ENCODE measurements around the gene KRT4. TPM values are rescaled to one million over a fixed set of nuclear protein-coding genes. Genes with fewer than 3 reads are reported as not detected.

KRT4 gene
- 2.1 to 3.7 TPM (median 3.0 TPM) in 5 replicates for total RNA-seq (2022; extraction: Qiagen RNA extraction)

DNA sequence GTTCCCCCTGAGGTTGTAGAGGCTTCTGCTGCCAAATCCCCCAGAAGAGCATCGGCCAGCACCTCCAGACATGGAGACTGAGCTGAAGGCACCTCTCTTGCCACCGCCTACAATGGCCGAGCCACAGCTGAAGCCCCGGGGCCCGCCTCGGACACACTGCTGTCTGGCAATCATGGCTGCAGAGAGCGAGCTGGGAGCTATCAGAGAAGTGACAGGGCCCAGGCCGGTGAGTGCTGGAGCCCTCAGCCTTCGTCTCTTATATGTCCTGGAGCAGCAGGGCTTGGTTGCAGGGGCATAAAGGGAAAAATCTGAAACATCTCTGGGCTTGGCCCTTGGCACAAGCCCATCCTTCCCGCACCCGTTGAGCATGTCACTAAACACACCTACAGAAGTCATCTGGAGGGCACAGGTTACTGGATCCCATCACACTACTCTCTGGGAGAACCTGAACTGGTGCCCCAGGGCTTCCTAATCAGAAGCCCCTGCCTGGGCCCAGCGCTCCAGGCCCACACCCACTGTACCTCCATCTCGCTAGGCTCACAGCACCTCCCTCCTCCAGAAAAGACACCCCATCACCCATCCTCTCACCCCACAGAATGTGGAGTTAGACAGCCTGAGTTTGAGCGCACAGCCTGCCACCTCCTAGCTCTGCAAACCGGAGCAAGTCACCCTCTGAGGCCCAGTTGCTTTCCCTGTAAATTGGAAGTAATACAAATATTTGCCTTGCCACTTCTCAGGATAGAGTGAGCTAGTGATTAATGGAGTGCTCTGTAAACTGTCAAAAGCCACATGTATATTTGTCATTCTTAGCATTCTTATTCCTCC, at the start of gene KRT4:
KRT4 (minus strand) TSS at position 232 of the 825 bp plus-strand sequence; CDS start at position 174, 58 bp downstream.

GRCh38 chr12:52848661-52849255, 34.8 kb upstream of the KRT4 start, which contains the start of gene KRT78:
KRT78 (minus strand) TSS chr12:52848994; CDS start chr12:52848930, 64 bp downstream.

GRCh38 chr12:52833922-52834726, 20.2 kb upstream of the KRT4 start, which contains the start of gene KRT79:
KRT79 (minus strand) TSS chr12:52834311; CDS start chr12:52834260, 51 bp downstream.

DNA sequence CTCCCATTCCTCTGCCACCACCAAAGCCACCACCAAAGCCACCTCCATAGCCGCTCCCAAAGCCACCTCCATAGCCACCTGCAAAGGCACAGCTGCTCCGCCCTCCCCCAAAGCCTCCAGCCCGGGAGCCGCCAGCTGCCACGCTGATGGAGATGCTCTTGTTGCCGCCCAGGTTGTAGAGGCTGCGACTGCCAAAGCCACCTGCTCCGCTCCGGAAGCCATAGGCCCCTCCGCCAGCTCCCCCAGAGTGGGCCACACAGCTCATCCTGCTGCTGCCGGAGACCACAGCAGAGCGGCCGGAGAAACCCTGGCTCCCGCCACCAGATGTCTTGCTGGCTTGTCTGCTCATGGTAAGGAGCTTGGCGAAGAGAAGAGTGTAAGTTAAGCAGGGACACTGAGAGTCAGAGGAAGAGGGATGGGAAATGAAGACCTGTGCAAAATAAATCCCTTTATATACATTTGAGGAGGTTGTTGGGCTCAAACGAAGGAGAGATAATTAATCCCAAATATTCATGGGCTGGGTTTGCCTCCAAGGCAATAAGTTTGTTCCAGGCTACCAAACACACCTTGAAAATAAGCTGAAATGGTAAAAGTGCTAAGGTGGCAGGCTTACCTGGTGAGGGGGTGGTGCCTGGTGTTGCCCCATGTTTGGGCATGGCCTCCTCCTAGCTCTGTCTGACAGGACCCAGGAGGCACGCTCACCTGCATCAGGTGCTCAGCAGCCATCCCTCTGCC, 18.1 kb downstream of the KRT4 start, which contains the start of gene KRT3:
KRT3 (minus strand) TSS at position 424 of the 735 bp plus-strand sequence; CDS start at position 349, 75 bp downstream.

GRCh38 chr12:52776913-52777395, 37.0 kb downstream of the KRT4 start, which contains the start of gene KRT76:
KRT76 (minus strand) TSS chr12:52777345; CDS start chr12:52777291, 54 bp downstream.

Other genes starting within 250 kb of the KRT4 start
- not detected in 5 replicates for gene KRT74, start 240.3 kb downstream of the KRT4 start, total RNA-seq (2022; extraction: Qiagen RNA extraction)
- gene KRT72, start 212.7 kb downstream of the KRT4 start, total RNA-seq (2022; extraction: Qiagen RNA extraction) = not detected in 5 replicates
- not detected in 5 replicates for gene KRT73, start 195.6 kb downstream of the KRT4 start, total RNA-seq (2022; extraction: Qiagen RNA extraction)
- not detected in 5 replicates for gene KRT2, start 161.9 kb downstream of the KRT4 start, total RNA-seq (2022; extraction: Qiagen RNA extraction)
- not detected in 5 replicates for gene KRT1, start 133.7 kb downstream of the KRT4 start, total RNA-seq (2022; extraction: Qiagen RNA extraction)
- not detected in 5 replicates for gene KRT77, start 110.6 kb downstream of the KRT4 start, total RNA-seq (2022; extraction: Qiagen RNA extraction)
- not detected in 5 replicates for gene KRT76, start 36.8 kb downstream of the KRT4 start, total RNA-seq (2022; extraction: Qiagen RNA extraction)
- 0.05 to 0.06 TPM (median 0.05 TPM) in 3 of 5 replicates, not detected in the others for gene KRT3, start 18.0 kb downstream of the KRT4 start, total RNA-seq (2022; extraction: Qiagen RNA extraction)
- gene KRT79, start 20.2 kb upstream of the KRT4 start, total RNA-seq (2022; extraction: Qiagen RNA extraction) = 0.06 to 0.17 TPM (median 0.06 TPM) in 3 of 5 replicates, not detected in the others
- 0.12 to 0.36 TPM (median 0.19 TPM) in 4 of 5 replicates, not detected in the other for gene KRT78, start 34.9 kb upstream of the KRT4 start, total RNA-seq (2022; extraction: Qiagen RNA extraction)
- gene KRT8, start 91.0 kb upstream of the KRT4 start, total RNA-seq (2022; extraction: Qiagen RNA extraction) = 4,375 to 5,591 TPM (median 5,356 TPM) in 5 replicates
- gene KRT18, start 135.0 kb upstream of the KRT4 start, total RNA-seq (2022; extraction: Qiagen RNA extraction) = 3,225 to 3,786 TPM (median 3,735 TPM) in 5 replicates
- gene EIF4B, start 192.3 kb upstream of the KRT4 start, total RNA-seq (2022; extraction: Qiagen RNA extraction) = 281 to 365 TPM (median 350 TPM) in 5 replicates
- gene TNS2, start 235.9 kb upstream of the KRT4 start, total RNA-seq (2022; extraction: Qiagen RNA extraction) = 29.0 to 75.3 TPM (median 67.4 TPM) in 5 replicates

Measured in A549 treated with dexamethasone at 1 μM for 4 hours (cell line).